ENCODE data around the gene ANKRD30B. TPM values are rescaled to one million over a fixed set of nuclear protein-coding genes. Genes with fewer than 3 reads are reported as not detected.
"Not testable (repeated sequence)": the region's sequence is repeated elsewhere in the genome, so short reads cannot be mapped to it uniquely, and the experiment has no call there.

ANKRD30B gene, protein sequence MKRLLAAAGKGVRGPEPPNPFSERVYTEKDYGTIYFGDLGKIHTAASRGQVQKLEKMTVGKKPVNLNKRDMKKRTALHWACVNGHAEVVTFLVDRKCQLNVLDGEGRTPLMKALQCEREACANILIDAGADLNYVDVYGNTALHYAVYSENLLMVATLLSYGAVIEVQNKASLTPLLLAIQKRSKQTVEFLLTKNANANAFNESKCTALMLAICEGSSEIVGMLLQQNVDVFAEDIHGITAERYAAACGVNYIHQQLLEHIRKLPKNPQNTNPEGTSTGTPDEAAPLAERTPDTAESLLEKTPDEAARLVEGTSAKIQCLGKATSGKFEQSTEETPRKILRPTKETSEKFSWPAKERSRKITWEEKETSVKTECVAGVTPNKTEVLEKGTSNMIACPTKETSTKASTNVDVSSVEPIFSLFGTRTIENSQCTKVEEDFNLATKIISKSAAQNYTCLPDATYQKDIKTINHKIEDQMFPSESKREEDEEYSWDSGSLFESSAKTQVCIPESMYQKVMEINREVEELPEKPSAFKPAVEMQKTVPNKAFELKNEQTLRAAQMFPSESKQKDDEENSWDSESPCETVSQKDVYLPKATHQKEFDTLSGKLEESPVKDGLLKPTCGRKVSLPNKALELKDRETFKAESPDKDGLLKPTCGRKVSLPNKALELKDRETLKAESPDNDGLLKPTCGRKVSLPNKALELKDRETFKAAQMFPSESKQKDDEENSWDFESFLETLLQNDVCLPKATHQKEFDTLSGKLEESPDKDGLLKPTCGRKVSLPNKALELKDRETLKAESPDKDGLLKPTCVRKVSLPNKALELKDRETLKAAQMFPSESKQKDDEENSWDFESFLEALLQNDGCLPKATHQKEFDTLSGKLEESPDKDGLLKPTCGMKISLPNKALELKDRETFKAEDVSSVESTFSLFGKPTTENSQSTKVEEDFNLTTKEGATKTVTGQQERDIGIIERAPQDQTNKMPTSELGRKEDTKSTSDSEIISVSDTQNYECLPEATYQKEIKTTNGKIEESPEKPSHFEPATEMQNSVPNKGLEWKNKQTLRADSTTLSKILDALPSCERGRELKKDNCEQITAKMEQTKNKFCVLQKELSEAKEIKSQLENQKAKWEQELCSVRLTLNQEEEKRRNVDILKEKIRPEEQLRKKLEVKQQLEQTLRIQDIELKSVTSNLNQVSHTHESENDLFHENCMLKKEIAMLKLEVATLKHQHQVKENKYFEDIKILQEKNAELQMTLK (N-terminal part only)
- under 1 TPM in 3 of 4 donors, not detected in 1; 0.01 to 0.22 (median 0.07) TPM for polyA plus RNA-seq
- long read RNA-seq, donor 1, result 0 reads
- long read RNA-seq, donor 2, result 0 reads
- long read RNA-seq, donor 3, result 0 reads
- long read RNA-seq, donor 4, result 0 reads
- long read RNA-seq, donor 5, result 0 reads
- long read RNA-seq, donor 6, result 0 reads
- long read RNA-seq, donor 7, result 0 reads
- long read RNA-seq, donor 8, result 0 reads
- long read RNA-seq, donor 9, result 0 reads
- long read RNA-seq, donor 10, result 0 reads

DNA sequence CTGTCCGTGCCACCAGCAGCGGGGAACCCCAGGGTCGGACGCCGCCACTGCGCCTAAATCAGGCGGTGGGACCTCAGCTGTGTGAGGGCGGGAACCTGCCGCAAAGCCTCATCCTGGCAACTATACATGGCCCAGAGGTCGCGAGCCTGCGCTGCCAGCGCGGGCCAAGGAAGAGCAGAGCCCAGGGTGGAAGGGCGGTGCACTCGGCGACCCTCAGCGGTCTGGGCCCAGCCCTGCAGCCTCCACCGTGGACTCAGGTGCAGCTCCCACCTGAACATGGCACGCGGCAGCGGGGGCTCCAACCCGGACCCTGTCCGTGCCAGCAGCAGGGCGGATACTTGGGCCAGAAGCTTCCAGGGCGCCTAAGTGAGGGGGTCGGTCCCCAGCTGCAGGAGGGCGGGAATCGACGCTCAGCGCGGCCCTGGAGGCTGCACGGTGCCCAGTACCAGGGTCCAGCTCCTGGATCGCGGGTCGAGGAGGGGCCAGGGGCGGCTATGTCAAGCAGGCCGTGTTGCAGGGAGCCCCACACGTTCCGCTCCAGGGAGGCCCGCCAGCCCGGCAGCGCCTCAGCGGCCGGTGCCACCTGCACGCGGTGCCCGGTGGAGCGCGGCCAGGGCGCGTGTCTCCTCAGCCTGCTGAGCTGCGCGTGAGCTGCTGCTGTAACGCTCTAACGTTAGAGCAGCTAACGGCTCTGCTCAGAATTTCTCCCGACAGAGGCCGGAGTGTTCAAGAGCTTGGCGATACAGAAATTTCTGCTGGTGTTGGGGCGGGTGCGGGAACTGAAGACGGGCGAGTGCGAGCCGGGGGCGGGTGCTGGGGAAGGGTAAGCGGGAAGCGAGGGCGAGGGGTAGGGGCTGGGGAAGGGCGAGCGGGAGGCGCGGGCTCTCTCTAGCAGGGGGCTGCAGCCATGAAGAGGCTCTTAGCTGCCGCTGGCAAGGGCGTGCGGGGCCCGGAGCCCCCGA, at the start of gene ANKRD30B:
Gene ANKRD30B (plus strand): TSS at position 660 of the 962 bp plus-strand sequence. CDS start 248 bp downstream, at position 908.
- Histone ChIP-seq H3K4me1 (ENCODE audit: control insufficient read depth in 3 of 3, insufficient read depth in 2 of 3, low read depth in 1 of 3, low read length in 2 of 3) (no peaks in the 10 kb centered on the region), H3K4me3 (ENCODE audit: low read depth in 1 of 3, low read length in 3 of 3) (peak within 1 kb of the TSS in 1 of 3 donors; percentile 10), H3K9me3 (ENCODE audit: control insufficient read depth in 2 of 2, insufficient read depth in 1 of 2, low read depth in 1 of 2, low read length in 1 of 2) (peaks cover 0 to 15% of the 10 kb centered on the region in 2 donors), H3K36me3 (ENCODE audit: control insufficient read depth in 3 of 3, insufficient read depth in 2 of 3, low read depth in 1 of 3, low read length in 3 of 3) (no peaks in the 10 kb centered on the region), H3K27me3 (ENCODE audit: control insufficient read depth in 3 of 3, insufficient read depth in 3 of 3, low read length in 3 of 3) (no peaks in the 10 kb centered on the region), H3K27ac (ENCODE audit: low read depth in 1 of 3, low read length in 2 of 3) (no peak within 1 kb of the TSS)
- no peak for FAIRE-seq
- WGBS, 3 donors, result 22 to 38% (median 34%) methylated on average over 69 to 79 of the region's 79 CpGs
- peak; percentile 8 for DNase-seq

DNA sequence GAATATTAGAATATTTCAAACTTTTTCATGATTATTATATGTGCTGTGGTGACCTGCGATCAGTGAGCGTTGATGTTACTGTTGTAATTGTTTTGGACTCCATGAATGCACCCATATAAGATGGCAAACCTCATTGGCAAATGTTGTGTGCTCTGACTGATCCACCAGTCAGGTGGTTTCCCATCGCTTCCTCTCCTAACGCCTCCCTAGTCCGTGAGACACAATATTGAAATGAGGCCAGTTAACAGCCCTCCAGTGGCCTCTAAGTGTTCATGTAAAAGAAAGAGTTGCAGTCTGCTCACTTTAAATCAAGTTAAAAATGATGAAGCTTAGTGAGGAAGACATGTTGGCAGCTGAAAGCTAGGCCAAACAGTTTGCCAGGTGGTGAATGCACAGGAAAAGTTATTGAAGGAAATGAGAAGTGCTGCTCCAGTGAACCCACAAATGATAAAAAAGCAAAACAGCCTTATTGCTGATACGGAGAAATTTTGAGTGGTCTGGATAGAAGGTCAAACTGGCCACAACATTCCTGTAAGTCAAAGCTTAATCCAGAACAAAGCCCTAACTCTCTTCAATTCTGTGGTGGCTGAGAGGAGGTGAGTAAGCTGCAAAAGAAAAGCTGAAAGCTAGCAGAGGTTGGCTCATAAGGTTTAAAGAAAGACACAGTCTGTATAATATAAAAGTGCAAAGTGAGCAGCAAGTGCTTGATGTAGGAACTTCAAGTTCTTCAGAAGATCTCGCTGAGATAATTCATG, 46.5 kb upstream of the ANKRD30B start:
- H3K27me3 ChIP-seq (ENCODE audit: control insufficient read depth in 3 of 3, insufficient read depth in 3 of 3, low read length in 3 of 3); H3K4me1 ChIP-seq (ENCODE audit: control insufficient read depth in 3 of 3, insufficient read depth in 2 of 3, low read depth in 1 of 3, low read length in 2 of 3); H3K9me3 ChIP-seq (ENCODE audit: control insufficient read depth in 2 of 2, insufficient read depth in 1 of 2, low read depth in 1 of 2, low read length in 1 of 2); H3K36me3 ChIP-seq (ENCODE audit: control insufficient read depth in 3 of 3, insufficient read depth in 2 of 3, low read depth in 1 of 3, low read length in 3 of 3); DNase-seq; FAIRE-seq; H3K4me3 ChIP-seq (ENCODE audit: low read depth in 1 of 3, low read length in 3 of 3); H3K27ac ChIP-seq (ENCODE audit: low read depth in 1 of 3, low read length in 2 of 3): not testable (repeated sequence)
- 76 to 89% (median 79%) methylated on average over 7 of the region's 7 CpGs for WGBS, 3 donors

DNA sequence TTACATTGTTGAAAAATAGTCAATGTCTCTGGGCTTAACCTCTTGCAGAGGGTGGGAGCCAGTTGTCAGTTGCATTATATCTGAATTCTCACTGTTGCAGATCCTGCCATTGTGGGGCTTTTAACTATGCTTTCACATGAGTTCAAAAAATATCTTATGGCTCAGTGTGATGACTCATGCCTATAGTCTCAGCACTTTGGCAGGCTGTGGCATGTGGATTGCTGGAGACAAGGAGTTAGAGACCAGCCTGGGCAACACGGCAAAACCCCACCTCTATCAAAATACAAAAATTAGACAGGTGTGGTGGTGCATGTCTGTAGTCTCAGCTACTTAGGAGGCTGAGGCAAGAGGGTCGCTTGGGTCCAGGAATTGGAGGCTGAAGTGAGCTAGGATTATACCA, 38.2 kb upstream of the ANKRD30B start:
- not testable (repeated sequence) for H3K27ac ChIP-seq (ENCODE audit: low read depth in 1 of 3, low read length in 2 of 3); H3K4me1 ChIP-seq (ENCODE audit: control insufficient read depth in 3 of 3, insufficient read depth in 2 of 3, low read depth in 1 of 3, low read length in 2 of 3); H3K27me3 ChIP-seq (ENCODE audit: control insufficient read depth in 3 of 3, insufficient read depth in 3 of 3, low read length in 3 of 3); H3K4me3 ChIP-seq (ENCODE audit: low read depth in 1 of 3, low read length in 3 of 3); H3K36me3 ChIP-seq (ENCODE audit: control insufficient read depth in 3 of 3, insufficient read depth in 2 of 3, low read depth in 1 of 3, low read length in 3 of 3); H3K9me3 ChIP-seq (ENCODE audit: control insufficient read depth in 2 of 2, insufficient read depth in 1 of 2, low read depth in 1 of 2, low read length in 1 of 2); FAIRE-seq; DNase-seq
- WGBS, 3 donors, result 61 to 69% (median 69%) methylated on average over 2 of the region's 2 CpGs

DNA sequence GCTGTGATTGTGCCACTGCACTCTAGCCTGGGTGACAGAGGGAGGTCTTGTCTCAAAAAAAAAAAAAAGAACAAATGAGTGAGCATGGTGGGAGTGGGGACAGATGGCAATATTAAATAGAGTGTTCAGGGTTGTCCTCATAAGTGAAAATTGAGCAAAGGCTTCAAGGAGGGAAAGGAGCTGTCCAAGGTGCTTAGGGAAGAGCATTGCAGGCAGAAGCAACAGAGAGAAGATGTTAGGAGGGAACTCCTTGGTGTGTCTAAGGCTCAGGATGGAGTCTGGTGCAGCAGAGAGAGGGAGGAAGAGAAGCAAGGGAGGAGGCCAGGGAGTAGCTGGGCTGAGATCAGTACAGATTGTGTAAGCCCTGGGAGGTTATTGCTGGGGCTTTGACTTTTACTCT, 26.4 kb upstream of the ANKRD30B start:
- H3K27me3 ChIP-seq (ENCODE audit: control insufficient read depth in 3 of 3, insufficient read depth in 3 of 3, low read length in 3 of 3); H3K4me1 ChIP-seq (ENCODE audit: control insufficient read depth in 3 of 3, insufficient read depth in 2 of 3, low read depth in 1 of 3, low read length in 2 of 3); H3K9me3 ChIP-seq (ENCODE audit: control insufficient read depth in 2 of 2, insufficient read depth in 1 of 2, low read depth in 1 of 2, low read length in 1 of 2); DNase-seq; H3K36me3 ChIP-seq (ENCODE audit: control insufficient read depth in 3 of 3, insufficient read depth in 2 of 3, low read depth in 1 of 3, low read length in 3 of 3); H3K4me3 ChIP-seq (ENCODE audit: low read depth in 1 of 3, low read length in 3 of 3); FAIRE-seq; H3K27ac ChIP-seq (ENCODE audit: low read depth in 1 of 3, low read length in 2 of 3): not testable (repeated sequence)

DNA sequence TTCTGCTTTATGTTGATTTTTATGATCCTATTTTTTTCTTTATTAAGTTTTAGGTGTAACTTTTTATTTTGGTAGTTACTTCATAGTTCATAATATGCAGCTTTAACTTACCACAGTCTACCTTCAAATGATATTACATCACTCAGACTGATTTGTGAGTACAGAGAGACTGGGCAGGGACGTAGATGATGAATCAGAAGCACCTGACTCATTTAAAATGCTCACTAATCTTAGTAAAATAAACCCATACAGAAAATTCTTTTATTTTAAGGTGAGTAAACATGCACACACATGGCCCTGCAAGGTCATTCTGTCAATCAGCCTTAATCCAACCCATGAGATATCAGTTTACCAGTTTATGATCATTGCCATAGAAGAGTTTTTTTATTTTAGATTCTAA, 8.9 kb upstream of the ANKRD30B start:
- not testable (repeated sequence) for H3K9me3 ChIP-seq (ENCODE audit: control insufficient read depth in 2 of 2, insufficient read depth in 1 of 2, low read depth in 1 of 2, low read length in 1 of 2); DNase-seq; H3K4me1 ChIP-seq (ENCODE audit: control insufficient read depth in 3 of 3, insufficient read depth in 2 of 3, low read depth in 1 of 3, low read length in 2 of 3); H3K4me3 ChIP-seq (ENCODE audit: low read depth in 1 of 3, low read length in 3 of 3); H3K27ac ChIP-seq (ENCODE audit: low read depth in 1 of 3, low read length in 2 of 3); H3K36me3 ChIP-seq (ENCODE audit: control insufficient read depth in 3 of 3, insufficient read depth in 2 of 3, low read depth in 1 of 3, low read length in 3 of 3); H3K27me3 ChIP-seq (ENCODE audit: control insufficient read depth in 3 of 3, insufficient read depth in 3 of 3, low read length in 3 of 3)
- FAIRE-seq, result peak; percentile 15
- WGBS, 3 donors, result 15 to 55% (median 34%) methylated on average over 1 of the region's 1 CpG

DNA sequence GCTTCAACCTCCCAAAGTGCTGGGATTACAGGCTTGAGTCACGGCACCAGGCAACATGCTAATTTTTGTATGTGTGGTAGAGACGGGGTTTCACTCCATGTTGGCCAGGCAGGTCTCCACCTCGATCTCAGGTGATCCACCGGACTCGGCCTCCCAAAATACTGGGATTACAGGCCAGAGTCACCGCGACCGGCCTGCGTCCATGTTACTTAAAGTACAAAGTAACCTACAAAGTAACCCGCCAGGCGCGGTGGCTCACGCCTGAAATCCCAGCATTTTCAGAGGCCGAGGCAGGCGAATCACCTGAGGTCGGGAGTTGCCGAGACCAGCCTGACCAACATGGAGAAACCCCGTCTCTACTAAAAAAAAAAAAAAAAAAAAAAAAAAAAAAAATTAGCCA, 1.1 kb upstream of the ANKRD30B start:
- no peak for FAIRE-seq
- WGBS, 3 donors, result 93 to 96% (median 96%) methylated on average over 17 to 18 of the region's 18 CpGs
- H3K4me1 ChIP-seq (ENCODE audit: control insufficient read depth in 3 of 3, insufficient read depth in 2 of 3, low read depth in 1 of 3, low read length in 2 of 3), result no peaks in the 10 kb centered on the region
- no peak overlapping the region for H3K27ac ChIP-seq (ENCODE audit: low read depth in 1 of 3, low read length in 2 of 3)
- no peaks in the 10 kb centered on the region for H3K27me3 ChIP-seq (ENCODE audit: control insufficient read depth in 3 of 3, insufficient read depth in 3 of 3, low read length in 3 of 3)
- DNase-seq, result no peak
- peaks cover 0 to 15% of the 10 kb centered on the region in 2 donors for H3K9me3 ChIP-seq (ENCODE audit: control insufficient read depth in 2 of 2, insufficient read depth in 1 of 2, low read depth in 1 of 2, low read length in 1 of 2)
- no peak overlapping the region for H3K4me3 ChIP-seq (ENCODE audit: low read depth in 1 of 3, low read length in 3 of 3)
- no peaks in the 10 kb centered on the region for H3K36me3 ChIP-seq (ENCODE audit: control insufficient read depth in 3 of 3, insufficient read depth in 2 of 3, low read depth in 1 of 3, low read length in 3 of 3)

DNA sequence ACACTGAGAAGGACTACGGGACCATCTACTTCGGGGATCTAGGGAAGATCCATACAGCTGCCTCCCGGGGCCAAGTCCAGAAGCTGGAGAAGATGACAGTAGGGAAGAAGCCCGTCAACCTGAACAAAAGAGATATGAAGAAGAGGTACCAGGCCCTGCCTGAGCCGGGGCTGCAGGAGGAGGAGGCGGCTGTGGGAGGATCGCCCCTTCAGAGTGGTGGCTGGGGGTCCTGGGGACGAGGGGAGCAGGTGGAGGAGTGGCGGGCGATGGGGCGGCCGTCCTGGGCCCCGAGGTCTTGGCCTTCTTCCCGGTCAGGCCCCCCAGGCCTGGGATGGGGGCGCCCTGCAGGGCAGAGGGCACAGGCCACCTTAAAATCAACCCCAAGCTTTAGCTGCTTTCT, 524 bp downstream of the ANKRD30B start:
- DNase-seq, result peak in 1 of 2 donors; percentile 1
- no peaks in the 10 kb centered on the region for H3K36me3 ChIP-seq (ENCODE audit: control insufficient read depth in 3 of 3, insufficient read depth in 2 of 3, low read depth in 1 of 3, low read length in 3 of 3)
- no peaks in the 10 kb centered on the region for H3K4me1 ChIP-seq (ENCODE audit: control insufficient read depth in 3 of 3, insufficient read depth in 2 of 3, low read depth in 1 of 3, low read length in 2 of 3)
- 38 to 59% (median 49%) methylated on average over 10 to 15 of the region's 15 CpGs for WGBS, 3 donors
- peaks cover 0 to 15% of the 10 kb centered on the region in 2 donors for H3K9me3 ChIP-seq (ENCODE audit: control insufficient read depth in 2 of 2, insufficient read depth in 1 of 2, low read depth in 1 of 2, low read length in 1 of 2)
- H3K27ac ChIP-seq (ENCODE audit: low read depth in 1 of 3, low read length in 2 of 3), result no peak overlapping the region
- no peaks in the 10 kb centered on the region for H3K27me3 ChIP-seq (ENCODE audit: control insufficient read depth in 3 of 3, insufficient read depth in 3 of 3, low read length in 3 of 3)
- no peak for FAIRE-seq
- no peak overlapping the region for H3K4me3 ChIP-seq (ENCODE audit: low read depth in 1 of 3, low read length in 3 of 3)
